Neural crest cell (in vitro differentiated cells): ENCODE measurements around the gene FBN3. TPM values are rescaled to one million over a fixed set of nuclear protein-coding genes. Genes with fewer than 3 reads are reported as not detected.

Source experiments
- DNase-seq: peaks from one replicate; pipeline ENCODE4 v3.0.0; 2021; ENCODE audit warnings: low read depth, mixed read lengths, low spot score
- H3K27ac Mint-ChIP-seq: one replicate; pipeline ENCODE4 v1.8.0; 2021; ENCODE audit warnings: mild to moderate bottlenecking, mixed read lengths; ENCODE audit not compliant: unreplicated experiment
- H3K27me3 Mint-ChIP-seq: 2 replicates; pipeline ENCODE4 v1.8.0; 2021; ENCODE audit warnings: low read depth, mild to moderate bottlenecking, mixed read lengths
- H3K36me3 Mint-ChIP-seq: 2 replicates; pipeline ENCODE4 v1.8.0; 2021; ENCODE audit warnings: low read depth, mild to moderate bottlenecking, mixed read lengths
- H3K4me1 Mint-ChIP-seq: 2 replicates; pipeline ENCODE4 v1.8.0; 2021; ENCODE audit warnings: mixed read lengths
- H3K4me3 Mint-ChIP-seq: one replicate; pipeline ENCODE4 v1.8.0; 2021; ENCODE audit warnings: mild to moderate bottlenecking, mixed read lengths
- H3K9me3 Mint-ChIP-seq: 2 replicates; pipeline ENCODE4 v1.8.0; 2021; ENCODE audit warnings: mixed read lengths
- CTCF ChIP-seq: fragments of 200-600 bp; sonication (generic); conservative IDR thresholded peaks from 2 replicates; pipeline ENCODE4 v1.5.0; 2021; ENCODE audit warnings: antibody characterized with exemption, mild to moderate bottlenecking
- total RNA-seq: library from RNA; stranded (reverse); gene quantifications from 2 replicates; pipeline ENCODE4 v1.2.1, GENCODE V29; 2021

Gene FBN3
- total RNA-seq, 1 donor from 2014 or later, result 13.9 TPM

- TF ChIP-seq CTCF, result no peak
- Mint-ChIP-seq H3K9me3 (no peaks in the 10 kb centered on the region), H3K36me3 (no peaks in the 10 kb centered on the region), H3K4me3 (no peak overlapping the region), H3K27ac (no peak overlapping the region), H3K27me3 (no peaks in the 10 kb centered on the region), H3K4me1 (no peaks in the 10 kb centered on the region)
- no peak for DNase-seq
Measured at GRCh38 chr19:8132858-8133458, 16.4 kb downstream of the FBN3 start.

GRCh38 chr19:8131517-8131916 lies 17.9 kb downstream of the FBN3 start:
- Mint-ChIP-seq H3K9me3 (no peaks in the 10 kb centered on the region), H3K36me3 (no peaks in the 10 kb centered on the region), H3K4me1 (no peaks in the 10 kb centered on the region), H3K4me3 (no peak overlapping the region), H3K27ac (no peak overlapping the region), H3K27me3 (no peaks in the 10 kb centered on the region)
- TF ChIP-seq CTCF, result no peak
- DNase-seq, result no peak

- H3K9me3 Mint-ChIP-seq, result no peaks in the 10 kb centered on the region
- no peaks in the 10 kb centered on the region for H3K36me3 Mint-ChIP-seq
- no peak for DNase-seq
- no peak overlapping the region for H3K27ac Mint-ChIP-seq
- H3K27me3 Mint-ChIP-seq, result no peaks in the 10 kb centered on the region
- no peak overlapping the region for H3K4me3 Mint-ChIP-seq
- TF ChIP-seq CTCF, result no peak
- H3K4me1 Mint-ChIP-seq, result no peaks in the 10 kb centered on the region
Measured at GRCh38 chr19:8129061-8129618, 20.3 kb downstream of the FBN3 start.

- no peak overlapping the region for H3K4me3 Mint-ChIP-seq
- no peaks in the 10 kb centered on the region for H3K4me1 Mint-ChIP-seq
- H3K27ac Mint-ChIP-seq, result no peak overlapping the region
- no peaks in the 10 kb centered on the region for H3K36me3 Mint-ChIP-seq
- H3K27me3 Mint-ChIP-seq, result no peaks in the 10 kb centered on the region
- DNase-seq, result no peak
- no peaks in the 10 kb centered on the region for H3K9me3 Mint-ChIP-seq
- TF ChIP-seq CTCF, result no peak
Measured at GRCh38 chr19:8128551-8128950, 20.8 kb downstream of the FBN3 start.

- no peak overlapping the region for H3K4me3 Mint-ChIP-seq
- H3K9me3 Mint-ChIP-seq, result no peaks in the 10 kb centered on the region
- no peaks in the 10 kb centered on the region for H3K4me1 Mint-ChIP-seq
- peak overlapping the region; percentile 68 for H3K27ac Mint-ChIP-seq
- no peak for DNase-seq
- TF ChIP-seq CTCF, result no peak
- H3K36me3 Mint-ChIP-seq, result no peaks in the 10 kb centered on the region
- no peaks in the 10 kb centered on the region for H3K27me3 Mint-ChIP-seq
Measured at GRCh38 chr19:8127311-8127710, 22.1 kb downstream of the FBN3 start.
